ENCODE results near the gene ATP9A. TPM values are rescaled to one million over a fixed set of nuclear protein-coding genes. Genes with fewer than 3 reads are reported as not detected.
A peak's percentile ranks its signal among the peaks of the same experiment; 100 is the strongest.

Gene ATP9A
- total RNA-seq, 6 experiments from 2014 or later: 21.4 to 34.0 (median 22.8) TPM

DNA sequence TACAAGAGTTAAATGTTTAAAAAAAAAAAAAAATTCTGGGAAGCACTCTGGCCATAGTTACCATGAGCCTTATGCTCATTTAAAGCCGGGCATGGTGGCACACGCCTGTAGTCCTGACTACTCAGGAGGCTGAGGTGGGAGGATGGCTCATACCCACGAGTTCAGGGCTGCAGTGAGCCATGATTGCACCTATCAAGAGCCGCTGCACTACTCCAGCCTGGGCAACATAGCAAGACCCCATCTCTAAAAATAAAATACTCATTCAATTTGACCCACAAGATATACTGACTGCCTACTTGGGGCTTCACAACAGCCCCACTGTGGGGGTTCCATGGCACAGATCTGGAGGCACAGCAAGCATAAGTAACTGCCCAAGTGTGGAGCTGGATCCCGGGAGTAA, 113.7 kb downstream of the ATP9A start:
- Mint-ChIP-seq H3K27ac (no peak overlapping the region), H3K36me3 (ENCODE audit: low read depth) (peaks cover 10% of the 10 kb centered on the region; the same call in 1 of the 2 replicates), H3K9me3 (no peaks in the 10 kb centered on the region), H3K27me3 (ENCODE audit: insufficient read depth) (no peaks in the 10 kb centered on the region), H3K4me1 (ENCODE audit: low read depth) (peaks cover 16% of the 10 kb centered on the region), H3K4me3 (no peak overlapping the region)
- TF ChIP-seq, protein P1, sequence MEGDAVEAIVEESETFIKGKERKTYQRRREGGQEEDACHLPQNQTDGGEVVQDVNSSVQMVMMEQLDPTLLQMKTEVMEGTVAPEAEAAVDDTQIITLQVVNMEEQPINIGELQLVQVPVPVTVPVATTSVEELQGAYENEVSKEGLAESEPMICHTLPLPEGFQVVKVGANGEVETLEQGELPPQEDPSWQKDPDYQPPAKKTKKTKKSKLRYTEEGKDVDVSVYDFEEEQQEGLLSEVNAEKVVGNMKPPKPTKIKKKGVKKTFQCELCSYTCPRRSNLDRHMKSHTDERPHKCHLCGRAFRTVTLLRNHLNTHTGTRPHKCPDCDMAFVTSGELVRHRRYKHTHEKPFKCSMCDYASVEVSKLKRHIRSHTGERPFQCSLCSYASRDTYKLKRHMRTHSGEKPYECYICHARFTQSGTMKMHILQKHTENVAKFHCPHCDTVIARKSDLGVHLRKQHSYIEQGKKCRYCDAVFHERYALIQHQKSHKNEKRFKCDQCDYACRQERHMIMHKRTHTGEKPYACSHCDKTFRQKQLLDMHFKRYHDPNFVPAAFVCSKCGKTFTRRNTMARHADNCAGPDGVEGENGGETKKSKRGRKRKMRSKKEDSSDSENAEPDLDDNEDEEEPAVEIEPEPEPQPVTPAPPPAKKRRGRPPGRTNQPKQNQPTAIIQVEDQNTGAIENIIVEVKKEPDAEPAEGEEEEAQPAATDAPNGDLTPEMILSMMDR (IDR thresholded peaks at IDR 0.05): no peak
- no peak for DNase-seq

DNA sequence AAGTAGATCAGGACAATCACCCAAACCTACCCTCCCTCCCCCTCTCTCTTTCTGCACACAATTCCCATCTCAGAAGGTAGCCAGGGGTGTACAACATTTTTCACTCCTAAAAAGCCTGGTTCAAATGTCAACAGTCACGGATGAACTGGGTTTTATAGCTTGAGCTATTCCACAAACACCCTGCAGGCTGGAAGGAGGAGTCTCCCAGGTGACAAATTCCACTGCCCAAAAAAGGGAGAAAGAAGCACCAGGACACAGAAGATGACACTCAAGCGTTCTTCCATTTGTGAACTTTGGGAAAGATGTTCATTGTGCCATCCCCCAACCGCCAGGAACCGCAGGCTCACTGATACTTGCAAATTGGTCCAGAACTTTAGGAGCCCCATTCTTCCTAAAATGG, 114.1 kb downstream of the ATP9A start:
- TF ChIP-seq, protein P1 (IDR thresholded peaks at IDR 0.05): no peak
- peaks cover 12% of the 10 kb centered on the region for H3K4me1 Mint-ChIP-seq (ENCODE audit: low read depth)
- no peak overlapping the region for H3K4me3 Mint-ChIP-seq
- no peaks in the 10 kb centered on the region for H3K9me3 Mint-ChIP-seq
- no peak overlapping the region for H3K27ac Mint-ChIP-seq
- H3K36me3 Mint-ChIP-seq (ENCODE audit: low read depth): peaks cover 8% of the 10 kb centered on the region; the same call in 1 of the 2 replicates
- no peaks in the 10 kb centered on the region for H3K27me3 Mint-ChIP-seq (ENCODE audit: insufficient read depth)
- no peak for DNase-seq

DNA sequence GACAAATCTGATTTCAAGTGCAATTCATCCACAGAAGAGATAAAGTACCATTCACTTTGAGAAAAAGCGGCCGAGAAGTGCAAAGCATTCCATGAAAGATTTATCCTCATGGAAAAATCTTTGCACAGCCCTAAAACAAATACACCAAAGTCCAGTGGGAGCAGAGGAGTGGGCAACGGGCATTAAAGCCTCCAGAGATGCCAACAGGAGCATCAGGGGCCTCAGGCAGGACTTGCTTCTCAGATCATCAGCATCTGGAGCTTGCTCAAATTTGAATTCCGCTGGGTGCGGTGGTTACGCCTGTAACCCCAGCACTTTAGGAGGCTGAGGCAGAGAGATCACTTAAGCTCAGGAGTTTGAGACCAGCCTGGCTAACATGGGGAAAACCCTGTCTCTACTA, 115.0 kb downstream of the ATP9A start:
- no peaks in the 10 kb centered on the region for H3K27me3 Mint-ChIP-seq (ENCODE audit: insufficient read depth)
- no peak overlapping the region for H3K4me3 Mint-ChIP-seq
- no peak for DNase-seq
- TF ChIP-seq, protein P1 (IDR thresholded peaks at IDR 0.05): no peak
- no peaks in the 10 kb centered on the region for H3K9me3 Mint-ChIP-seq
- H3K27ac Mint-ChIP-seq: no peak overlapping the region
- peaks cover 5% of the 10 kb centered on the region; the same call in 1 of the 2 replicates for H3K36me3 Mint-ChIP-seq (ENCODE audit: low read depth)
- peaks cover 8% of the 10 kb centered on the region for H3K4me1 Mint-ChIP-seq (ENCODE audit: low read depth)

DNA sequence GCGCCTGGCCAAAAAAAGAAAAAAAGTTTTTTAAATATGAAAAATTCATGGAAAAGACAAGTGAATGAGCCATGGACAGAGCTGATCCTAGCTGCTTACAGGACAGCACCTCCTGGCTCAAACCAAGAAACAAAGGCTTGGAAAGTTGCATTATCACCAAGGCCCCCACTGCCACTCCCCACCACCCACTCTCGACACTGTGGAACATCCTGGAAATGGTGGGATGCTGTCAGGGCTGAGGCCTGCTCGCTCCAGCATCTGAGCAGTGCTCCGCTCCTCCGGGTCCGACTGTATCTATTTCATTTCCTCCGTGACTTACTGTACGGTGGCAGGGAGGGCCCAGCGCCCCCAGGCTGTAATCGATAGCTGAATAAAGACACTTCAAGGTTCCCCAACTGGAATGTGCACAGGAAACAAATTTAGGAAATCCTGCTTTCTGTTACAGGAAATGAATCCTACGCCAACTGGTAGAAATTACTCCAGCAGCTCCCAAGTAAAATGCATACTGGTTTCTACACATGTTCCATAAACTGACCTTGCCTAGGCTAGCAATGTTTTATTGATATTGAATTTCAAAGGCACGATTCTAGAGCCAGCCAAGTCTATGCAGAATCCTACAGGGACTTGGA, 116.2 kb downstream of the ATP9A start:
- H3K27me3 Mint-ChIP-seq (ENCODE audit: insufficient read depth): no peaks in the 10 kb centered on the region
- no peaks in the 10 kb centered on the region for H3K9me3 Mint-ChIP-seq
- H3K4me1 Mint-ChIP-seq (ENCODE audit: low read depth): peaks cover 8% of the 10 kb centered on the region
- H3K27ac Mint-ChIP-seq: no peak overlapping the region
- H3K4me3 Mint-ChIP-seq: no peak overlapping the region
- H3K36me3 Mint-ChIP-seq (ENCODE audit: low read depth): peaks cover 5% of the 10 kb centered on the region; the same call in 1 of the 2 replicates
- TF ChIP-seq, protein P1 (IDR thresholded peaks at IDR 0.05): no peak
- no peak for DNase-seq

DNA sequence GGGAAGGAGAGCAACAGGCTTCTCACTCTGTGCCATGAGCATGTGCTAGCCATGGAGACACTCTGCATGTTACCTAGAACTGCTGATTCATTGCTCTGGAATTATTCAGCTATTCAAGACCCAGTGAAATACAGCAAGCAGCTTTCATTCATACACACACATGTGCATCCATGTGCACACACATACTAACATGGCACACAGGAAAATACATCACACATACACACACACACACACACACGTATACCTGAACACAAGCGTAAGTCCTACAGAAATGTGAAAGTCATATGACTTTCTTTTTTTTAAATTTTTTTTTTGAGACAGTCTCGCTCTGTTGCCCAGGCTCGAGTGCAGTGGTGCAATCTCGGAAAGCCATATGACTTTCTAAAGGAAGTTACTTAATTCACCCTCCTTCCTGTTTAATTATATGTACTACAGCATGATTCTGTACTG, 117.5 kb downstream of the ATP9A start:
- peak; percentile 28 for DNase-seq
- Mint-ChIP-seq H3K4me1 (ENCODE audit: low read depth) (peaks cover 8% of the 10 kb centered on the region), H3K9me3 (no peaks in the 10 kb centered on the region), H3K27ac (no peak overlapping the region), H3K4me3 (no peak overlapping the region), H3K36me3 (ENCODE audit: low read depth) (peaks cover under 1% of the 10 kb centered on the region; the same call in 1 of the 2 replicates), H3K27me3 (ENCODE audit: insufficient read depth) (no peaks in the 10 kb centered on the region)
- TF ChIP-seq, protein P1 (IDR thresholded peaks at IDR 0.05): no peak

All from HFFc6 (cell line).